GM12878 (cell line): ENCODE measurements around the gene TIMP2. TPM values are rescaled to one million over a fixed set of nuclear protein-coding genes. Genes with fewer than 3 reads are reported as not detected.

Source experiments
- ATAC-seq: fragments of 200-7000 bp; cut with Tn5 transposase; 3 replicates; pipeline ENCODE4 v1.9.1; 2020; ENCODE audit warnings: mild to moderate bottlenecking, moderate library complexity
- BruUV-seq: library from RNA; stranded (reverse); fragments of 400-500 nt; replicated peaks from 2 replicates; lab custom pipeline; 2021; lab: Mats Ljungman, UMichigan
- CTCF ChIA-PET: fragments of 300-600 bp; sonication (Branson Sonifier 250); formaldehyde crosslinking; extraction: SDS; loops from one replicate; lab custom pipeline; 2021; ENCODE audit warnings: inconsistent platforms; lab: Yijun Ruan, JAX
- POLR2A ChIA-PET: fragments of 350-600 bp; formaldehyde crosslinking; extraction: SDS; loops from one replicate; lab custom pipeline; 2021; ENCODE audit warnings: inconsistent platforms; lab: Charles Lee
- RAD21 ChIA-PET: fragments of 300-600 bp; sonication (Branson Sonifier 250); formaldehyde crosslinking; loops from one replicate; lab custom pipeline; 2023; ENCODE audit warnings: antibody characterized with exemption; ENCODE audit not compliant: unreplicated experiment; lab: Charles Lee
- SMC1A ChIA-PET: fragments of 300-600 bp; sonication (Branson Sonifier 250); formaldehyde crosslinking; loops from one replicate; lab custom pipeline; 2023; ENCODE audit not compliant: unreplicated experiment, uncharacterized antibody; lab: Charles Lee
- DNase-seq: peaks from one replicate; pipeline ENCODE4 v3.0.0-alpha.2; 2011; ENCODE audit warnings: low read depth, low spot score
- FAIRE-seq: peaks from 3 replicates; lab custom pipeline; 2011; peaks lifted over from hg19 to GRCh38; lab: Jason Lieb, UNC
- H2AFZ ChIP-seq: 2 replicates; pipeline ENCODE4 v1.6.0; 2011; ENCODE audit warnings: low read depth, low read length, control low read depth; ENCODE audit not compliant: control insufficient read depth
- H3K27ac ChIP-seq: 2 replicates; pipeline ENCODE4 v1.5.1; 2011; ENCODE audit warnings: control low read depth; ENCODE audit not compliant: control insufficient read depth, insufficient read depth
- H3K27me3 ChIP-seq, 2 experiments: replicated peaks in 1 of 2; 2 replicates each; pipeline versions ENCODE4 v1.6.0 to v1.6.1; 2011; ENCODE audit warnings: low read length in 1 of 2; ENCODE audit not compliant: control insufficient read depth in 2 of 2, insufficient read depth in 2 of 2
- H3K36me3 ChIP-seq, 2 experiments: 2 replicates each; pipeline ENCODE4 v1.5.1; 2011; ENCODE audit warnings: low read length in 1 of 2; ENCODE audit not compliant: control insufficient read depth in 2 of 2, insufficient read depth in 2 of 2
- H3K4me1 ChIP-seq: 2 replicates; pipeline ENCODE4 v1.6.1; 2011; ENCODE audit warnings: mild to moderate bottlenecking, low read length, moderate library complexity, mixed read lengths; ENCODE audit not compliant: control insufficient read depth, insufficient read depth
- H3K4me2 ChIP-seq: 2 replicates; pipeline ENCODE4 v1.6.0; 2011; ENCODE audit warnings: control low read depth; ENCODE audit not compliant: control insufficient read depth, insufficient read depth
- H3K4me3 ChIP-seq: fragments of 200-600 bp; sonication (generic); 2 replicates; pipeline ENCODE4 v1.5.1; 2016
- H3K79me2 ChIP-seq: 2 replicates; pipeline ENCODE4 v1.6.0; 2011; ENCODE audit warnings: low read length; ENCODE audit not compliant: control insufficient read depth, insufficient read depth
- H3K9ac ChIP-seq: 2 replicates; pipeline ENCODE4 v1.8.0; 2011; ENCODE audit warnings: low read length, control low read depth, mixed read lengths; ENCODE audit not compliant: control insufficient read depth, insufficient read depth
- H3K9me3 ChIP-seq: replicated peaks from 3 replicates; pipeline ENCODE4 v1.5.1; 2011; ENCODE audit warnings: mild to moderate bottlenecking, low read length; ENCODE audit not compliant: control insufficient read depth, insufficient read depth
- H4K20me1 ChIP-seq: 2 replicates; pipeline ENCODE4 v1.6.0; 2011; ENCODE audit not compliant: control insufficient read depth, insufficient read depth
- ATF7 ChIP-seq: fragments of 450-650 bp; IDR thresholded peaks from 2 replicates; pipeline ENCODE4 v1.6.1; 2016; ENCODE audit warnings: low read depth, mild to moderate bottlenecking
- CBX3 ChIP-seq: fragments of 200-600 bp; sonication (generic); IDR thresholded peaks from 2 replicates; pipeline ENCODE4 v1.6.1; 2016; ENCODE audit warnings: low read depth, borderline replicate concordance
- CREB1 ChIP-seq: IDR thresholded peaks from 2 replicates; pipeline ENCODE4 v1.6.1; 2012; ENCODE audit warnings: low read depth, mild to moderate bottlenecking, inconsistent platforms
- JUND ChIP-seq: IDR thresholded peaks from 2 replicates; pipeline ENCODE4 v1.6.1; 2012; ENCODE audit warnings: low read depth, mild to moderate bottlenecking, low read length, improper control_type of control experiment, moderate library complexity
- KDM1A ChIP-seq: fragments of 200-600 bp; sonication (generic); IDR thresholded peaks from 2 replicates; pipeline ENCODE4 v1.6.1; 2016; ENCODE audit warnings: borderline replicate concordance
- MYC ChIP-seq: IDR thresholded peaks from 2 replicates; pipeline ENCODE4 v1.6.1; 2011; ENCODE audit warnings: mild to moderate bottlenecking, low read length, moderate library complexity, inconsistent platforms; ENCODE audit not compliant: insufficient read depth, insufficient replicate concordance, insufficient read length, severe bottlenecking
- POLR2A ChIP-seq: IDR thresholded peaks from 2 replicates; pipeline ENCODE4 v1.6.1; 2011; ENCODE audit warnings: low read depth, mild to moderate bottlenecking, low read length
- RELA ChIP-seq: fragments of 450-650 bp; IDR thresholded peaks from 2 replicates; pipeline ENCODE4 v1.8.0; 2014; ENCODE audit warnings: borderline replicate concordance; ENCODE audit not compliant: partially characterized antibody
- SMAD5 ChIP-seq: IDR thresholded peaks from 2 replicates; pipeline ENCODE4 v1.6.1; 2016; ENCODE audit warnings: antibody characterized with exemption, low read depth
- WGBS: methylation state at CpG from one replicate; pipeline ENCODE4 v1.1.6; 2016; ENCODE audit warnings: low lambda C conversion rate; ENCODE audit not compliant: insufficient replicate concordance, insufficient coverage; ENCODE audit errors: missing lambda C conversion rate; 5-methylcytosine and 5-hydroxymethylcytosine counted together
- in situ Hi-C: fragments of 300-500 bp; cut with MboI; formaldehyde crosslinking; loops from 9 replicates; pipeline ENCODE4 v1.14.3; 2018; ENCODE audit warnings: mixed read lengths
- intact Hi-C: fragments of 100-400 bp; cut with micrococcal nuclease; formaldehyde crosslinking; loops from one replicate; pipeline ENCODE4 v1.14.2; 2022; ENCODE audit not compliant: unreplicated experiment
- polyA plus RNA-seq, 11 experiments: library from polyadenylated mRNA; depleted of rRNA in 4 of 11; unstranded in 6 of 11; stranded (reverse) in 5 of 11; fragments of >200 nt; fragmentation: Nextera tagmentation in 4 of 11; fragmentation: Illumina TruSeq in 1 of 11; extraction: Ambion mirVana in 4 of 11; extraction: Trizol in 1 of 11; gene quantifications; 1 replicate in 1 of 11; 2 replicates in 10 of 11; pipeline versions ENCODE4 v1.2.1 to v1.2.3, GENCODE V29; 2011 to 2016; ENCODE audit warnings: inconsistent platforms in 2 of 11, missing spikeins in 2 of 11, low read depth in 1 of 11
- total RNA-seq, 4 experiments: library from RNA; depleted of rRNA in 3 of 4; stranded (reverse); fragments of >200 nt in 3 of 4; fragmentation: Illumina TruSeq in 1 of 4; extraction: Trizol in 1 of 4; gene quantifications; 2 replicates each; pipeline versions ENCODE4 v1.2.1 to v1.2.3, GENCODE V29; 2013 to 2021

The TIMP2 gene
- total and polyA plus RNA-seq, 10 of the 15 experiments (the other 5 are each of a cell fraction or from before 2014, with no cell fraction given): 0.03 to 0.41 (median 0.04) TPM; not detected in 7

DNA sequence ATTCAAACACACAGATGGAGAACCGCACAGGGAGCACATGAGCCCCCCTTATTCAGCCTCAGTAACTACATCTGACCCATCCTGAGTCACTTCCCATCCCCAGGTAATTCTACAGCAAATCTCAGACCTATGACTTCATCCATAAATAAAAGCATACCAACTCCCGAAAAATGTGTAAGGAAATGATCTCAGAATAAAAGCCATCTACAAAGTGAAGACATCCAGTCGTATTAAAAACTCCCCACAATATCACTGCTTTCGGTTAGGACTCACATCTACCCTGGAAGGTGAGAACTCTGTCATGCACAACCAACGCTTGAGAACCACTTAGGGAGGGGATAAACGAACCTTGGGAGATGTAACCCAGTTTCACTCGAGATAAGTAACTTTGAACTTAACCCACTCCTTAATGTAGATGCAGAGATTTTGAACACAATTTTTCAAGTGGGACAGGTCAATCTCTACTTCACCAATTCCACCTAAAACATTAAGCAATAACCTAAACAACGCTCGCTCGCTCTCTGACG is 85.9 kb downstream of the TIMP2 start:
- H3K4me3 ChIP-seq: peak overlapping the region; percentile 75
- H3K79me2 ChIP-seq: peaks cover 50% of the 10 kb centered on the region
- POLR2A ChIA-PET: no interaction called here
- H2AFZ ChIP-seq: no peak overlapping the region
- H4K20me1 ChIP-seq: no peaks in the 10 kb centered on the region; the same call in 1 of the 2 replicates
- no peak for DNase-seq
- H3K27ac ChIP-seq: peak overlapping the region; percentile 83
- RAD21 ChIA-PET: no interaction called here
- SMC1A ChIA-PET: no interaction called here
- ATAC-seq: no peak
- BruUV-seq: TSS peak; percentile 39
- no peaks in the 10 kb centered on the region for H3K9me3 ChIP-seq
- WGBS: 2% methylated on average over 11 of the region's 11 CpGs
- peaks cover 4% of the 10 kb centered on the region for H3K4me1 ChIP-seq
- CTCF ChIA-PET: no interaction called here
- H3K4me2 ChIP-seq: peak overlapping the region; percentile 76
- peak overlapping the region; percentile 98 for H3K9ac ChIP-seq
- intact Hi-C loops: no loop called here
- H3K36me3 ChIP-seq: peaks cover 14 to 18% of the 10 kb centered on the region in 2 experiments; a peak in 3 of 4 replicates
- FAIRE-seq: peak; percentile 90
- TF ChIP-seq POLR2A (no peak), RELA (no peak), CBX3 (no peak), KDM1A (no peak), CREB1 (peak; percentile 16; the same call in 1 of the 2 replicates), SMAD5 (no peak), JUND (no peak), MYC (no peak), ATF7 (0 out of 2 replicates have a peak, but pooled peaks have one; percentile 22)
- in situ Hi-C loops: no loop called here
- no peaks in the 10 kb centered on the region for H3K27me3 ChIP-seq
